Stimulated activated effector memory CD8-positive, alpha-beta T cell treated with anti-CD3 and anti-CD28 coated beads, Interleukin-12 subunit alpha, Interleukin-12 subunit beta, amount 100 ng/mL, for 72 hours (primary cell): ENCODE data around the gene MYBPHL.

ENCODE experiments used
- ATAC-seq: fragments of 150-1000 bp; cut with Tn5 transposase; 2 replicates; pipeline ENCODE4 v1.10.0; 2021
- DNase-seq, 2 donors: peaks; one replicate each; pipeline ENCODE4 v3.0.0; 2021 to 2022; ENCODE audit warnings: low spot score in 2 of 2
- H3K27ac Mint-ChIP-seq: one replicate; pipeline ENCODE4 v1.8.0; 2022; ENCODE audit warnings: mild to moderate bottlenecking, mixed read lengths
- H3K36me3 Mint-ChIP-seq: one replicate; pipeline ENCODE4 v1.8.0; 2022; ENCODE audit warnings: mild to moderate bottlenecking, mixed read lengths
- H3K4me1 Mint-ChIP-seq: one replicate; pipeline ENCODE4 v1.8.0; 2022; ENCODE audit warnings: mixed read lengths
- H3K4me3 Mint-ChIP-seq: one replicate; pipeline ENCODE4 v1.8.0; 2022; ENCODE audit warnings: mild to moderate bottlenecking, mixed read lengths
- H3K9me3 Mint-ChIP-seq: one replicate; pipeline ENCODE4 v1.8.0; 2022; ENCODE audit warnings: mixed read lengths

The MYBPHL gene

DNA sequence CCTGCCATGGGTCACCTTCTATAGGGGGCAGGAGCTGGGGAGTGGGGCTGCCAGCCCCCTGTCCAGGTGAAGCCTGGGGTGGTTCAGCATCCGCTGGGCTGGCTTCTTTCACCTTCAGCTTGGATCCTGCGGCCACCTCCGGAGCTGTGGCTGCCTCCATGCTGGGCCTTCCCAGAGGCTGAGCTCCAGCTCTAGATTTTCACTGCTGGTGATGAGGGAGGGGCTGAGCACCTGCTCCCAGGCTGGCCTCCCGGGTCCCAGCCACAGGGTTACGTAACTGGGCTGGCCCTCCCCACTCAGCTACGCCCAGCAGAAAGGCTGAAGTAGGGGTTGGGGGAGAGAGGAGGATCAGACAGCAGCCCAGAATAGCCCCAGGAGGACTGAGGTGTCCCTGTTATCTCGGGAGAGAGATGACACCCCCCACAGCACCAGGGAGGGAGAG lies at the start of gene MYBPHL:
TSS of gene MYBPHL (minus strand) at position 180 of the 442 bp plus-strand sequence. CDS start at position 160, 20 bp downstream.
- Mint-ChIP-seq H3K4me3 (no peak within 1 kb of the TSS), H3K4me1 (no peaks in the 10 kb centered on the region), H3K36me3 (no peaks in the 10 kb centered on the region), H3K27ac (no peak within 1 kb of the TSS), H3K9me3 (no peaks in the 10 kb centered on the region)
- DNase-seq = no peak
- no peak for ATAC-seq

DNA sequence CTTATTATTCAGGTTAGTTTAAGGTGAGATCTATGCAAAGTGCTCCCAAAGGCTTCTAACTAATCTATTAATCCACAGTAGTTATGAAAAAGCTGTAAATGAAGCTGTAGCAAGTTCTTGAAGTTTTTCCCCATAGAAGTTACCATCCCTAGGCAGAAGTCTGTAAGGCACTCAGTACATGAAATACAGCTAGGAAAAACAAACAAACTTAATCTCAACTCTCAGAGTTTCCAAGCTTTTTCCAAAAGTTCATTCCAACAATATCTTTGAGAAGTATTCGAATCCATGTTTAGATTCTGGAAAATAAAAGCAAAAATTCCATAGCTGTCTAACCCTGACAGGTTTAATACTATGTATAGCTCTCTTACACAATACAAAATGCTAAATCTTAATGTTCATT lies 49.7 kb upstream of the MYBPHL start:
- ATAC-seq (no peak), DNase-seq (no peak)
- Mint-ChIP-seq H3K36me3 (no peaks in the 10 kb centered on the region), H3K9me3 (no peaks in the 10 kb centered on the region), H3K27ac (no peak overlapping the region), H3K4me3 (no peak overlapping the region), H3K4me1 (no peaks in the 10 kb centered on the region)

GRCh38 chr1:109354929-109355328 lies 48.1 kb upstream of the MYBPHL start:
- no peak for ATAC-seq
- no peaks in the 10 kb centered on the region for H3K36me3 Mint-ChIP-seq

GRCh38 chr1:109351457-109351856 lies 44.6 kb upstream of the MYBPHL start:
- no peak for DNase-seq
- Mint-ChIP-seq H3K4me1 (no peaks in the 10 kb centered on the region), H3K4me3 (no peak overlapping the region), H3K36me3 (no peaks in the 10 kb centered on the region), H3K27ac (no peak overlapping the region), H3K9me3 (no peaks in the 10 kb centered on the region)
- ATAC-seq = no peak

More at GRCh38 chr1:109354929-109355328, 48.1 kb upstream of the MYBPHL start:
- no peaks in the 10 kb centered on the region for H3K4me1 Mint-ChIP-seq
- no peak overlapping the region for H3K27ac Mint-ChIP-seq
- no peaks in the 10 kb centered on the region for H3K9me3 Mint-ChIP-seq
- DNase-seq = no peak
- no peak overlapping the region for H3K4me3 Mint-ChIP-seq

DNA sequence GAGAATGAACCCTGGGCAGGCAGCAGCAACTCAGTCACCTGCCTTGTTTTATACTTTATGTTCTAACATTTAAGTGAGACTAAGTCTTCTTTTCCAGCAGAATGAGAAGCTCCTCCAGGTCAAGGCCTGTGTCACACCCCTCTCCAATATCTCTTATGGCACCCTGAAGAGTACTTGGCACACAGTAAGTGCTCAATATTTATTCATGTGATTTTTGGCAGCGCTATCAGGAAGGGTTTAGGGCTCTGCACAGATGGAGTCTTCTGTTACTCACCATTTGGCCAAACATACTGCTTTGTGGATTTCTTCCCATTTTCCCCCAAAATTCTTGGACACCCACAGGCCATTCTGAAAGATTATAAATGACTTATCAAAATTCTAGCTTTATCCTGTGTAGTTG lies 43.8 kb upstream of the MYBPHL start:
- no peaks in the 10 kb centered on the region for H3K4me1 Mint-ChIP-seq
- no peak for ATAC-seq
- no peak overlapping the region for H3K27ac Mint-ChIP-seq
- no peak for DNase-seq
- H3K36me3 Mint-ChIP-seq = no peaks in the 10 kb centered on the region
- no peaks in the 10 kb centered on the region for H3K9me3 Mint-ChIP-seq
- no peak overlapping the region for H3K4me3 Mint-ChIP-seq

- no peaks in the 10 kb centered on the region for H3K4me1 Mint-ChIP-seq
- H3K27ac Mint-ChIP-seq = no peak overlapping the region
- no peaks in the 10 kb centered on the region for H3K36me3 Mint-ChIP-seq
- no peak for ATAC-seq
- no peaks in the 10 kb centered on the region for H3K9me3 Mint-ChIP-seq
- no peak for DNase-seq
- no peak overlapping the region for H3K4me3 Mint-ChIP-seq
These were observed 43.4 kb upstream of the MYBPHL start for GRCh38 chr1:109350182-109350581.

- Mint-ChIP-seq H3K9me3 (no peaks in the 10 kb centered on the region), H3K27ac (no peak overlapping the region), H3K36me3 (no peaks in the 10 kb centered on the region), H3K4me3 (no peak overlapping the region), H3K4me1 (no peaks in the 10 kb centered on the region)
- DNase-seq (no peak), ATAC-seq (no peak)
These were observed 40.7 kb upstream of the MYBPHL start for GRCh38 chr1:109347511-109347910.

- H3K36me3 Mint-ChIP-seq = no peaks in the 10 kb centered on the region
- no peaks in the 10 kb centered on the region for H3K9me3 Mint-ChIP-seq
- H3K4me3 Mint-ChIP-seq = no peak overlapping the region
- H3K27ac Mint-ChIP-seq = no peak overlapping the region
- no peak for DNase-seq
- ATAC-seq = no peak
- no peaks in the 10 kb centered on the region for H3K4me1 Mint-ChIP-seq
These were observed 35.4 kb upstream of the MYBPHL start for GRCh38 chr1:109341944-109342930.

DNA sequence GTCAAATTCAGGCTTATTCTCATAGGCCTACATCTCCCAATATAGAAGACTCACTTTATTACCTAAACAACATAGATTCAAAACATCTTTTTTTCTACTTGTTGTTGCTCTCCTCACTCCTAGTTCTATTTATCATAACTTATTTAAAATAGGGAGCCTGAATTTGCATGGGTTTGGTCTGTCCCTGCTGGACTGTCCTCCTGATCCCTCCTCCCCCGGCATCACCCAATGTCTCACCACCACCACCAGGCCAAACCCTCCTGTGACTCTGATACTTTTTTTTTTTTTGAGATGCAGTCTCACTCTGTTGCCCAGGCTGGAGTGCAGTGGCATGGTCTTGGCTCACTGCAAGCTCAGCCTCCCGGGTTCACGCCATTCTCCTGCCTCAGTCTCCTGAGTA lies 31.8 kb upstream of the MYBPHL start:
- DNase-seq = no peak
- no peaks in the 10 kb centered on the region for H3K36me3 Mint-ChIP-seq
- no peaks in the 10 kb centered on the region for H3K9me3 Mint-ChIP-seq
- ATAC-seq = no peak
- no peak overlapping the region for H3K4me3 Mint-ChIP-seq
- no peak overlapping the region for H3K27ac Mint-ChIP-seq
- no peaks in the 10 kb centered on the region for H3K4me1 Mint-ChIP-seq

- Mint-ChIP-seq H3K4me3 (no peak overlapping the region), H3K4me1 (no peaks in the 10 kb centered on the region), H3K9me3 (no peaks in the 10 kb centered on the region), H3K36me3 (no peaks in the 10 kb centered on the region), H3K27ac (no peak overlapping the region)
- no peak for ATAC-seq
- no peak for DNase-seq
These were observed 31.3 kb upstream of the MYBPHL start for GRCh38 chr1:109338091-109338490.

GRCh38 chr1:109335091-109335490 lies 28.3 kb upstream of the MYBPHL start:
- Mint-ChIP-seq H3K36me3 (no peaks in the 10 kb centered on the region), H3K9me3 (peaks cover 6% of the 10 kb centered on the region), H3K4me1 (no peaks in the 10 kb centered on the region), H3K4me3 (no peak overlapping the region), H3K27ac (no peak overlapping the region)
- no peak for DNase-seq
- ATAC-seq = no peak

GRCh38 chr1:109331113-109331512 lies 24.3 kb upstream of the MYBPHL start:
- no peak for ATAC-seq
- no peaks in the 10 kb centered on the region for H3K36me3 Mint-ChIP-seq
- DNase-seq = no peak
- H3K4me3 Mint-ChIP-seq = no peak overlapping the region
- no peak overlapping the region for H3K27ac Mint-ChIP-seq
- no peaks in the 10 kb centered on the region for H3K4me1 Mint-ChIP-seq
- peaks cover 8% of the 10 kb centered on the region for H3K9me3 Mint-ChIP-seq

DNA sequence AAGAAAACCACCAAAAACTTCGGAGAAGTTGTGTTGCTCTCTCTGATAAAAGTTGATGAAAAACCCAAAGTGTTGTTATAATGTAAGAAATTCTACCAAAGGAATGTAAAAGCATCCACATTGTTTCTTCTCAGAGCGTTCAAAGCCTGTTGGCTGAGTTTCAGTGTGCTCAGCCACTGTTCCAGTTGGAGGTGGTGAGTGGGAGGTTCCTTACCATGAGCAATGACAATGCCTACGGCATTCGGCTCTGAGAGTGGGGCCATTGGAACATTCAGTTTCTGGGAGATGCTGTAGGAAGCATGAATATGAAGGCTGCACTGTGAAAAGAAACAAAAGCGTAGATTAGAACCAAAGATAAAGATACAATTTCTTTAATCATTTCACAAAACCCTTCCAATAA lies 20.5 kb upstream of the MYBPHL start:
- no peaks in the 10 kb centered on the region for H3K36me3 Mint-ChIP-seq
- ATAC-seq = no peak

GRCh38 chr1:109322974-109323373 lies 16.2 kb upstream of the MYBPHL start:
- Mint-ChIP-seq H3K27ac (no peak overlapping the region), H3K4me1 (no peaks in the 10 kb centered on the region), H3K4me3 (no peak overlapping the region), H3K9me3 (no peaks in the 10 kb centered on the region), H3K36me3 (no peaks in the 10 kb centered on the region)
- DNase-seq (no peak), ATAC-seq (no peak)

More for the DNA sequence above, 20.5 kb upstream of the MYBPHL start:
- Mint-ChIP-seq H3K27ac (no peak overlapping the region), H3K4me3 (no peak overlapping the region), H3K9me3 (peaks cover 6% of the 10 kb centered on the region), H3K4me1 (no peaks in the 10 kb centered on the region)
- no peak for DNase-seq

GRCh38 chr1:109319114-109319513 lies 12.3 kb upstream of the MYBPHL start:
- no peak overlapping the region for H3K27ac Mint-ChIP-seq
- no peak for ATAC-seq
- no peaks in the 10 kb centered on the region for H3K36me3 Mint-ChIP-seq
- DNase-seq = no peak
- no peak overlapping the region for H3K4me3 Mint-ChIP-seq
- H3K4me1 Mint-ChIP-seq = no peaks in the 10 kb centered on the region
- no peaks in the 10 kb centered on the region for H3K9me3 Mint-ChIP-seq

GRCh38 chr1:109316506-109316905 lies 9.7 kb upstream of the MYBPHL start:
- no peak for ATAC-seq
- H3K36me3 Mint-ChIP-seq = no peaks in the 10 kb centered on the region

More at GRCh38 chr1:109316506-109316905, 9.7 kb upstream of the MYBPHL start:
- Mint-ChIP-seq H3K27ac (no peak overlapping the region), H3K4me1 (no peaks in the 10 kb centered on the region), H3K9me3 (no peaks in the 10 kb centered on the region), H3K4me3 (no peak overlapping the region)
- DNase-seq = no peak
